ENCODE data around the gene RNF126. TPM values are rescaled to one million over a fixed set of nuclear protein-coding genes. Genes with fewer than 3 reads are reported as not detected.

Gene RNF126
- total and polyA plus RNA-seq, 2 of the 4 experiments (the other 2 are of a cell fraction), result 7.0 to 27.4 TPM

DNA sequence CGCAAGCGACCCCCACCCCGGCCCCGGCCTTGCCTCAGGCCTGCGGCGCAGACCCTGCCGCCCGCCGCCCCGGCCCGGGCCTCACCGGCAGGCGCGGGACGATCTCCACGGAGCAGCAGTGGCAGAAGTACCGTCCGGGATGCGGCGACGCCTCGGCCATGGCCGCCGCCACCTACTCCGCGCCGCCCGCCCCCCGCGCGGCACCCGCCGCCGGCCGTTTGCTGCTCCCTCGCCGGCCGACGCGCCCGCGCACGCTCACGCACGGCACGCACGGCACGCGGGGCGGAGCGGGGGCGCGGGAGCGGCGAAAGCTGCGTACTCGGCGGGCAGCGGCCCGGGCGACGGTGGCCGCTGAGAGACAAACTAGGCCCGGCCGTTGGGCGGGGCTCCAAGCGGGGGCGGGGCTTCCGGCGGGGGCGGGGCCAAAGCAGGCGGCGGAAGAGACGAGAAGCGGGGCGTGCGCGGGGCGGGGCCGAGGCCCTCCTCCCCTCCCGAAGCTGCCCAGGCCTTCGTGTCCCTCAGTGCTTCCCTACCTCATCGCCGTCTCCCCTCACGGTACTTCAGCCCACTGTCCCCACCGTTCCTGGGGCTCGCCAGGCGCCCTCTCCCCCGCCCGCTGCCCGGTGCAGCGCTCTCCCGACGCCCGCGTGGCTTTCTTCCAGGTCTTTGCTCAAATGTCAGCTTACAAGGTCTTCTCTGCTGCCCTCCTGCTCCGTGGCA lies at the start of gene RNF126 (continued):
- TF ChIP-seq BHLHE40 (IDR thresholded peaks at IDR 0.05; ENCODE audit: low read depth, low read length) (peak; percentile 91), MAZ (IDR thresholded peaks at IDR 0.05; ENCODE audit: borderline replicate concordance, low read depth, low read length) (peak; percentile 94)

DNA sequence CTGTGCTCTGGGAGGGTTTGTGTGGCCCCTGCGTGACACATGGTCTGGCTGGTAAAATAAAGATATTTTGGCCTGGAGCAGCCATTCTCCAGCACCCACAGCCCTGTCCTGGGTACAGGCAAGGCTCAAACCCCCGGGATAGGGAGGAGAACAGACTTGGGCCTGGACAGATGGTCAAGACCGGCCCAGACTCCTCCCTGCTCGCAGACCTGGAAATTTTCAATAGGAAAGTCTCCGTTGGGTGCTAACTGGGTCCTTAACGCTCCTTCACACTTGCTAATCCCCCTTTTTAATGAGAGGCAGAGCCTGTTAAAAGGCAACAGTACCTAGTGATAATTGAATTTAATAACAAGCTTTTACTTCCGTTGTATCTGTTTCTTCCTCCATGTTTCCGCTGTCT lies 48.2 kb upstream of the RNF126 start:
- whole genome bisulfite sequencing, 2 experiments (ENCODE audit: extremely low coverage in 2 of 2, insufficient read length in 1 of 2), result no CpG with 5 or more reads among the region's 8 CpGs
- Histone ChIP-seq H3K9me1 (ENCODE audit: insufficient read depth, low read length) (no peaks in the 10 kb centered on the region), H3K4ac (ENCODE audit: low read depth, low read length) (no peak overlapping the region), H3K4me1 (ENCODE audit: control insufficient read depth, insufficient read depth, low read length) (peaks cover 8% of the 10 kb centered on the region; the same call in 1 of the 2 replicates), H3K23ac (ENCODE audit: low read depth, low read length) (no peak overlapping the region), H4K91ac (ENCODE audit: insufficient read depth, low read depth, low read length) (no peak overlapping the region), H4K8ac (ENCODE audit: low read depth in 2 of 2, low read length in 2 of 2) (no peak overlapping the region), H3K9me3 (ENCODE audit: control insufficient read depth, insufficient read depth, low read length) (peaks cover 7% of the 10 kb centered on the region), H2BK15ac (ENCODE audit: low read depth, low read length) (no peak overlapping the region), H3K4me3 (ENCODE audit: insufficient read depth, low read depth, low read length) (no peak overlapping the region), H3K79me1 (ENCODE audit: low read depth in 1 of 2, low read length in 2 of 2) (no peaks in the 10 kb centered on the region), H3K27me3 (ENCODE audit: control insufficient read depth, insufficient read depth, low read length) (no peaks in the 10 kb centered on the region), H2AK5ac (ENCODE audit: low read depth, low read length) (no peak overlapping the region), H3K27ac (ENCODE audit: insufficient read depth, low read length) (no peak overlapping the region), H3K56ac (ENCODE audit: extremely low read depth, insufficient read depth, low read length) (no peak overlapping the region), H2BK5ac (ENCODE audit: low read depth, low read length, poor library complexity, severe bottlenecking) (no peak overlapping the region), H3K14ac (replicated peaks; ENCODE audit: low read depth, low read length) (no peak overlapping the region), H2BK20ac (ENCODE audit: low read depth, low read length) (no peak overlapping the region), H2BK120ac (ENCODE audit: low read depth, low read length) (no peak overlapping the region), H3K9ac (ENCODE audit: low read depth, low read length) (no peak overlapping the region), H4K20me1 (ENCODE audit: insufficient read depth, low read length) (no peaks in the 10 kb centered on the region; the same call in none of the 2 replicates), H3K18ac (ENCODE audit: low read depth, low read length) (no peak overlapping the region), H3K36me3 (ENCODE audit: control insufficient read depth, insufficient read depth, low read length) (peaks cover 5% of the 10 kb centered on the region; the same call in 1 of the 2 replicates), H3K4me2 (ENCODE audit: low read depth, low read length) (no peak overlapping the region), H4K5ac (ENCODE audit: low read depth, low read length) (no peak overlapping the region), H2AK9ac (replicated peaks; ENCODE audit: low read depth, low read length, poor library complexity) (no peak overlapping the region), H2AFZ (replicated peaks; ENCODE audit: low read length, poor library complexity) (no peak overlapping the region)
- dilution Hi-C loops (cut with HindIII; ENCODE audit: low sequenced_read_pairs, unreplicated experiment), result no loop called here
- no peak for DNase-seq
- intact Hi-C loops (cut with micrococcal nuclease), result no loop called here
- BruUV-seq (replicated peaks), result no TSS peak
- ChIA-PET POLR2A (ENCODE audit: unreplicated experiment) (no interaction called here), CTCF (no interaction called here)
- ATAC-seq (ENCODE audit: low read depth), result no peak
- no peak for TF ChIP-seq CHD1 (IDR thresholded peaks at IDR 0.05; ENCODE audit: low read depth, low read length)
- TF ChIP-seq SMC3 (IDR thresholded peaks at IDR 0.05; ENCODE audit: low read depth, low read length), result no peak
- no peak for TF ChIP-seq RAD21 (IDR thresholded peaks at IDR 0.05; ENCODE audit: low read length)
- no peak for TF ChIP-seq MXI1 (IDR thresholded peaks at IDR 0.05; ENCODE audit: borderline replicate concordance, low read depth, low read length)
- TF ChIP-seq FOS (IDR thresholded peaks at IDR 0.05; ENCODE audit: low read depth, low read length), result no peak
- no peak for TF ChIP-seq RCOR1 (IDR thresholded peaks at IDR 0.05; ENCODE audit: insufficient replicate concordance, low read length)
- no peak for TF ChIP-seq NFE2L2 (IDR thresholded peaks at IDR 0.05; ENCODE audit: low read depth, low read length)
- TF ChIP-seq RFX5 (IDR thresholded peaks at IDR 0.05; ENCODE audit: low read depth, low read length), result no peak
- no peak for TF ChIP-seq BHLHE40 (IDR thresholded peaks at IDR 0.05; ENCODE audit: low read depth, low read length)
- TF ChIP-seq, protein P1, sequence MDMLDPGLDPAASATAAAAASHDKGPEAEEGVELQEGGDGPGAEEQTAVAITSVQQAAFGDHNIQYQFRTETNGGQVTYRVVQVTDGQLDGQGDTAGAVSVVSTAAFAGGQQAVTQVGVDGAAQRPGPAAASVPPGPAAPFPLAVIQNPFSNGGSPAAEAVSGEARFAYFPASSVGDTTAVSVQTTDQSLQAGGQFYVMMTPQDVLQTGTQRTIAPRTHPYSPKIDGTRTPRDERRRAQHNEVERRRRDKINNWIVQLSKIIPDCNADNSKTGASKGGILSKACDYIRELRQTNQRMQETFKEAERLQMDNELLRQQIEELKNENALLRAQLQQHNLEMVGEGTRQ (IDR thresholded peaks at IDR 0.05; ENCODE audit: low read depth, low read length), result no peak
- no peak for TF ChIP-seq POLR2A (IDR thresholded peaks at IDR 0.05; ENCODE audit: low read depth, low read length)
- TF ChIP-seq CEBPB (IDR thresholded peaks at IDR 0.05; ENCODE audit: low read depth, low read length), result no peak
- TF ChIP-seq MAZ (IDR thresholded peaks at IDR 0.05; ENCODE audit: borderline replicate concordance, low read depth, low read length), result no peak
- in situ Hi-C loops (cut with MboI; ENCODE audit: low sequenced_read_pairs), result no loop called here
